GM20000 (cell line): ENCODE data around the gene LAMTOR2.

Experiments used
- DNase-seq: peaks from one replicate; pipeline ENCODE4 v3.0.0; 2012; ENCODE audit warnings: low spot score
- TF ChIP-seq, protein P1 (sequence below): IDR thresholded peaks from 2 replicates; pipeline ENCODE4 v1.5.1; 2012; ENCODE audit warnings: mild to moderate bottlenecking, control low read depth; ENCODE audit errors: extremely low read depth, missing control alignments

LAMTOR2 gene

DNA sequence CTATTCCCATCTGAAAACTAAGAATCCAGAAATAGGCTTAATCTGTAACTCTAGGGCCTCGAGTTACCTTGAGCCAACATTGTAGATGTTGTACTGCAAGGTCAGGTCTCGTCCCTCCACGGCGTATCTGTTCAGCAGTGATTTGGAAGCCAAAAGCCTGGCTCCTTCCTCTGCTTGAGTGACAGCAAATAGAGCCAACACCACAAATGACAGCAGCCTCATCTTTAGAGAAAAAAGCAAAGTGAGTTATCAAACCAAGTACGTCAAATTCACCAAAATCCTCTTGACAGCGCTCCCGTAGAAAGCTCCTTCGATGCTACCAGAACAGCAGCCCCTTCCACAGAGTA, 34.7 kb upstream of the LAMTOR2 start:
- TF ChIP-seq, protein P1, sequence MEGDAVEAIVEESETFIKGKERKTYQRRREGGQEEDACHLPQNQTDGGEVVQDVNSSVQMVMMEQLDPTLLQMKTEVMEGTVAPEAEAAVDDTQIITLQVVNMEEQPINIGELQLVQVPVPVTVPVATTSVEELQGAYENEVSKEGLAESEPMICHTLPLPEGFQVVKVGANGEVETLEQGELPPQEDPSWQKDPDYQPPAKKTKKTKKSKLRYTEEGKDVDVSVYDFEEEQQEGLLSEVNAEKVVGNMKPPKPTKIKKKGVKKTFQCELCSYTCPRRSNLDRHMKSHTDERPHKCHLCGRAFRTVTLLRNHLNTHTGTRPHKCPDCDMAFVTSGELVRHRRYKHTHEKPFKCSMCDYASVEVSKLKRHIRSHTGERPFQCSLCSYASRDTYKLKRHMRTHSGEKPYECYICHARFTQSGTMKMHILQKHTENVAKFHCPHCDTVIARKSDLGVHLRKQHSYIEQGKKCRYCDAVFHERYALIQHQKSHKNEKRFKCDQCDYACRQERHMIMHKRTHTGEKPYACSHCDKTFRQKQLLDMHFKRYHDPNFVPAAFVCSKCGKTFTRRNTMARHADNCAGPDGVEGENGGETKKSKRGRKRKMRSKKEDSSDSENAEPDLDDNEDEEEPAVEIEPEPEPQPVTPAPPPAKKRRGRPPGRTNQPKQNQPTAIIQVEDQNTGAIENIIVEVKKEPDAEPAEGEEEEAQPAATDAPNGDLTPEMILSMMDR, result no peak
- no peak for DNase-seq

DNA sequence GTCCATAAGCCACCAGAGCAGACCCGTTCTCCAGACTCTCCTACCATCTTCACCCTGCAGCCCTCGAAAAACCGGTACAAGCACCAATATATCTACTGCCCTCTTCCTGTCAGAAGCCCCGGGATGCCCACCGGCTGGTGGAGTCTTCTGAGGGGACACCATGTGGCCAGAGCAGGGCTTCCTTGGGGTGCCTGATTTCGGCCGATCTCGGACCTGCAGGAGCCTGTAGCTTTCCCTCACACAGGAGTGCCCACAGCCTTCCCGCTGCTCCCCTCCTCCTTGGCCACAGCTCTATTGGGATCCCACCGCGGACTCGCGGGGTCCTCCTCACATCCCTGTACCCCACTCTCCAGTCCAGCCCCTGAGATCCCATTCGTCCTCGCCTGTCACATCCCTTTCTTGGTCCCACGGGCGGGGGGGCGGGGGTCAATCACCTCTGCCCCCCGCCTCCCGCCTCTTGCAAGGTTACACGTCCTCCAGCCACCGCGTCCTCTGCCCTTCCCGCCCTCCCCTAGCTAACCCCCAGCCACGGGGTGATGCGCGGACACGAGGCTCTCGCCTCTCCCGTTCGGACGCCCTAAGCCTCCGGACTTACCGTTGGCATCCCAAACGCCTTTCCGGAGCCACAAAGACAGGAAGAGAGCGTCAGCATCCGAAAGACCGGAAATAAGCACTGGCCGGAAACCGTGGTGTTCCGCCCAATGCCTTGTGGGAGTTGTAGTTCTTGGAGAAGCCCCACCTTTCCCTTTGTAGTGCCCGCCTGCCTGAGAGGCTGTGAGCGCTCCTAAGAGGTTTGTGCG, 34.1 kb upstream of the LAMTOR2 start, which contains the start of gene SSR2:
TSS of gene SSR2 (minus strand) at position 659 of the 800 bp plus-strand sequence. CDS start 784 bp downstream, outside the sequence.
- DNase-seq, result peak; percentile 93
- TF ChIP-seq, protein P1, result no peak

GRCh38 chr1:156021093-156021428, 33.5 kb upstream of the LAMTOR2 start:
- DNase-seq, result no peak
- TF ChIP-seq, protein P1, result no peak

DNA sequence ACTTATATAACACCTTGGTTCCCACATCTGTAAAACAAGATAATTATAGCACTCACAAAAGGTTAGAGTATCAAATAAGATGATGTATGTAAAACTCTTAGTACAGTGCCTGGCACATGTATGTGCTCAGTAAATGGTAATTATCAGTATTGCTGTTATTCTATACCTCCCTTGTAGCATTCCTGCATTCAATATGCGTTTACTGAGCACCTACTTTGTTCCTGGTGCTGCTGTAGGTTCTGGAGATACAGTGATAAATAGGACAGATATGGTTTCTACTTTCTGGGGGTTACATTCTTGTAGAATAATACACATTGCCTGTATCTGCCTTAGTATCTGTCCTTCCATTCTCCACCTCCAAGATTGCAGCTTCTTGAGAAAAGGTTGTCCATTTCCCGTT, 32.6 kb upstream of the LAMTOR2 start:
- no peak for DNase-seq
- TF ChIP-seq, protein P1, result no peak

DNA sequence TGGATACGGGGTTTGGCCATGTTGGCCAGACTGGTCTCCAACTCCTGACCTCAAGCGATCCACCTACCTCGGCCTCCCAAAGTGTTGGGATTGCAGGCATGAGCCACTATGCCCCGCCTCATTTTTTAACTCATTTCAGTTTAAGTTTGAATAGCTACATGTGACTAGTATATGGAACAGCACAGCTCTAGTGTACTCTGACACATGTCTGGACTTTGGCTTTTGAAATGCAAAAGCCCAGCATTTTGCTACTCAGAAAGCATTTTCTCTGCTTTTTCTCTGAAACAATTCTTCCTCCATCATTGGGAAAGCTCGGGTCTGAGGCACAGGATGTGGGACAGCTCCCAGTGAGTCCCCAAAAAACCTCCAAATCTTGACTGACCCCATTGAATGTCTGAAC, 29.8 kb upstream of the LAMTOR2 start:
- no peak for DNase-seq
- TF ChIP-seq, protein P1, result no peak

GRCh38 chr1:156025876-156026275, 28.7 kb upstream of the LAMTOR2 start:
- peak; percentile 67 for DNase-seq
- TF ChIP-seq, protein P1, result peak; percentile 52

DNA sequence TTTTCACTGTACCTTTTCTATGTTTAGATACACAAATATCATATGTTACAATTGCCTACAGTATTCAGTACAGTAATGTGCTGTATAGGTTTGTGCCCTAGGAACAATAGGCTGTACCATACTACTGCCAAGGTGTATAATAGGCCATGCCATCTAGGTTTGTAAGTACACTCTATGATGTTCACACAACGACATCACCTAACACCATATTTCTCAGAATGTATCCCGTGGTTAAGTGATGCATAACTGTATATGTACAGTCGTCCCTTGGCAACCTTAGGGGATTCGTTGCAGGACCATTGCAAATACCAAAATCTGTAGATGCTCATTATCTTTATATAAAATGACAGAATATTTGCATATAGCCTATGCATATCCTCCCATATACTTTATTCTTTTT, 28.0 kb upstream of the LAMTOR2 start:
- DNase-seq, result no peak
- TF ChIP-seq, protein P1, result no peak
